Ovary (tissue), 9 donors: ENCODE results near the gene CCNO. TPM values are rescaled to one million over a fixed set of nuclear protein-coding genes. Genes with fewer than 3 reads are reported as not detected.

Experiments used
- DNase-seq, 5 donors: peaks; one replicate each; pipeline ENCODE4 v3.0.0-alpha.2; 2019 to 2020
- H3K27ac ChIP-seq, 2 donors: fragments of 200-600 bp; one replicate each; pipeline versions ENCODE4 v1.5.1 to v1.8.0; 2019 to 2022
- H3K27me3 ChIP-seq: fragments of 200-600 bp; one replicate; pipeline ENCODE4 v1.8.0; 2022
- H3K36me3 ChIP-seq: fragments of 200-600 bp; sonication (generic); one replicate; pipeline ENCODE4 v1.5.1; 2019
- H3K4me1 ChIP-seq: one replicate; pipeline ENCODE4 v1.8.1; 2013; ENCODE audit warnings: mild to moderate bottlenecking, moderate library complexity; ENCODE audit not compliant: insufficient read depth
- H3K4me3 ChIP-seq: fragments of 200-600 bp; sonication (generic); one replicate; pipeline ENCODE4 v1.5.1; 2017
- H3K9me3 ChIP-seq, 2 donors: fragments of 200-600 bp in 1 of 2; sonication (generic) in 1 of 2; one replicate each; pipeline versions ENCODE4 v1.5.1 to v1.8.1; 2013 to 2019; ENCODE audit warnings: mild to moderate bottlenecking in 1 of 2, moderate library complexity in 1 of 2
- EP300 ChIP-seq: sonication (generic); formaldehyde crosslinking; IDR thresholded peaks from one replicate; pipeline ENCODE4 v1.6.1; 2017; ENCODE audit warnings: antibody characterized with exemption
- POLR2A ChIP-seq: fragments of 450-650 bp; IDR thresholded peaks from one replicate; pipeline ENCODE4 v1.6.1; 2017; ENCODE audit warnings: antibody characterized with exemption, mild to moderate bottlenecking, moderate library complexity
- WGBS, 3 donors: extraction: QIAGEN DNeasy Blood & Tissue Kit in 1 of 3; methylation state at CpG; one replicate each; pipeline versions ENCODE4 v1.1.5 to v1.1.7; 2013 to 2017; 5-methylcytosine and 5-hydroxymethylcytosine counted together
- intact Hi-C, 4 donors: fragments of 100-400 bp; cut with DNase I; formaldehyde crosslinking; loops; one replicate each; pipeline versions ENCODE4 v1.11.0 to v1.15.1; 2022 to 2023
- polyA plus RNA-seq, 2 donors: library from polyadenylated mRNA; stranded (reverse); fragments of 200-250 nt in 1 of 2; fragments of 350-450 nt in 1 of 2; fragmentation: Illumina TruSeq in 1 of 2; extraction: RNeasy Lipid Tissue Mini Kit (QIAGEN cat#74804) in 1 of 2; gene quantifications; one replicate each; pipeline ENCODE4 v1.2.3, GENCODE V29; 2013 to 2014
- total RNA-seq, 7 donors: library from RNA; depleted of rRNA in 2 of 7; stranded (reverse); fragments of >200 nt in 2 of 7; fragmentation: NEBNext Ultra II Directional in 3 of 7; extraction: Animal tissue kit (Norgen Biotek cat#: 25700) in 3 of 7; gene quantifications; one replicate each; pipeline versions ENCODE4 v1.1.0 to v1.2.4, GENCODE V29; 2016 to 2023
- TF ChIP-seq, protein P1 (sequence below), 3 donors: fragments of 450-650 bp in 2 of 3; fragments of 200-600 bp in 1 of 3; IDR thresholded peaks; one replicate each; pipeline versions ENCODE4 v1.5.1 to v1.8.0; 2016 to 2022; ENCODE audit warnings: antibody characterized with exemption in 3 of 3, mild to moderate bottlenecking in 1 of 3
- donor health status: DM: no; HTN: no; CAD: no; lungs with moderate emphysema.
- donor health status: DM: no; HTN: no; CAD: no.
- donor health status: Bipolar disorder and iron deficiency.
- donor health status: DM: yes; HTN: yes; CAD: no.
- donor health status: DM: no; HTN: no; CAD: no.
- donor health status: DM: yes; HTN: yes; CAD: no.

The CCNO gene
- total and polyA plus RNA-seq, 9 donors, result 0.13 to 11.8 (median 1.3) TPM

DNA sequence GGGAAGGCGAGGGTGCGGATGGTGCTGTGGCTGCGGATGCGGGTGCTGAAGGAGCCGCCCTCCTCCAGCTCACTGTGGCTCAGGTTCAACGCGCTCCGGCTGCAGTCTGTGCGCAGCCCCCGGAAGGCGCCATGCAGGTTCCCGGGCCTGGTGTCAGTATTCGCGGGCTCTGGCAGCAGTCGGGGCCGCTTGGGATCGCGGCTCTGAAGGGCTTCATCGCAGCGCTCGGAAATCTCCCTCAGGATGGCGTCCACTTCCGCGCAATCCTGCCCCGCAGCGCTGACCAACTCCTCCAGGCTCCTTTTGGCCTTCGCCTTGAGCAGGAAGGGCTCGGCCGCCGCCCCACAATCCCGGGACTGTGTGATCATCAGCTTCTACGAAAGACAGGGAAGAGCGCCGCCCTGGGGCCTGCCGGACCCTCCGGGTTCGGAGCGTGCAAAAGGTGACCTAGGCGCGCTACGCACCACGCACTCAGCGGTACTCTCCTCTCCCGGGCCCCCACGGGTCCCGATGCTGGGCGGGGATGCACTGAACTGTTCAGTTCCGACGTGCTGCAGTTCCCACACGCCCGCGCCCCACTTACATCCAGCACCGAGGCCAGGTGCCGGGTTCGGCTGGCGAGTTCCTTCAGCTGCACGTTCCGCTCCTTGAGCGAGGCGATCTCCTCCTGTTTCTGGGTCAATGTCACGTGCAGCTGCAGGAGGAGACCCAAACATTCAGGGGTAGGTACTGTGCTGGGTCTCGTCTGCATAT, 12.8 kb downstream of the CCNO start:
- DNase-seq, result peak in 1 of 5 donors; percentile 47
- Histone ChIP-seq H3K9me3 (no peaks in the 10 kb centered on the region), H3K36me3 (no peaks in the 10 kb centered on the region), H3K4me1 (no peaks in the 10 kb centered on the region), H3K4me3 (peak overlapping the region; percentile 14), H3K27ac (no peak overlapping the region), H3K27me3 (peaks cover 2% of the 10 kb centered on the region)
- WGBS, 3 donors, result 2 to 3% (median 2%) methylated on average over 49 to 62 of the region's 62 CpGs
- no peak for TF ChIP-seq EP300
- TF ChIP-seq, protein P1, sequence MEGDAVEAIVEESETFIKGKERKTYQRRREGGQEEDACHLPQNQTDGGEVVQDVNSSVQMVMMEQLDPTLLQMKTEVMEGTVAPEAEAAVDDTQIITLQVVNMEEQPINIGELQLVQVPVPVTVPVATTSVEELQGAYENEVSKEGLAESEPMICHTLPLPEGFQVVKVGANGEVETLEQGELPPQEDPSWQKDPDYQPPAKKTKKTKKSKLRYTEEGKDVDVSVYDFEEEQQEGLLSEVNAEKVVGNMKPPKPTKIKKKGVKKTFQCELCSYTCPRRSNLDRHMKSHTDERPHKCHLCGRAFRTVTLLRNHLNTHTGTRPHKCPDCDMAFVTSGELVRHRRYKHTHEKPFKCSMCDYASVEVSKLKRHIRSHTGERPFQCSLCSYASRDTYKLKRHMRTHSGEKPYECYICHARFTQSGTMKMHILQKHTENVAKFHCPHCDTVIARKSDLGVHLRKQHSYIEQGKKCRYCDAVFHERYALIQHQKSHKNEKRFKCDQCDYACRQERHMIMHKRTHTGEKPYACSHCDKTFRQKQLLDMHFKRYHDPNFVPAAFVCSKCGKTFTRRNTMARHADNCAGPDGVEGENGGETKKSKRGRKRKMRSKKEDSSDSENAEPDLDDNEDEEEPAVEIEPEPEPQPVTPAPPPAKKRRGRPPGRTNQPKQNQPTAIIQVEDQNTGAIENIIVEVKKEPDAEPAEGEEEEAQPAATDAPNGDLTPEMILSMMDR (IDR thresholded peaks at IDR 0.05), result no peak
- intact Hi-C loops, result no loop called here

DNA sequence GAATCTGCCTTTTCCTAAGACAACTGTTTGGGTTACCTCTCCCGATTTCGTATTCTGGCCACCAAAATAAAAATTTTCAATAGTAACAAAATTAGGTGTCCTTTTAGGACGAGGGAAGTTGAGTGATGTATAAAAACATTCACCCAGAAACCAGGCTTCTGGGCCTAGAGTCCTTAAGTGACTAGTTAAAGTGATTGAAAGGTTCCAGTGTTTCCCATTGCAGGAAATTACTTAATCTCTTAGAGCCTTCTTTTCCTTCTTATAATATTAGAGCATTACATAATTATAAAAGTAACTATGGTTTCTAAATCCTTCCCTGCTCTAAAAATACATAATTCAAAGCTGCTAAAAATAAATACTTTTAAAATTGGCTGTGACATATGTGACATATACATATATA, 13.6 kb downstream of the CCNO start:
- no peak for DNase-seq
- intact Hi-C loops, result no loop called here
- Histone ChIP-seq H3K4me3 (no peak overlapping the region), H3K9me3 (no peaks in the 10 kb centered on the region), H3K4me1 (no peaks in the 10 kb centered on the region), H3K36me3 (no peaks in the 10 kb centered on the region), H3K27ac (no peak overlapping the region), H3K27me3 (peaks cover 2% of the 10 kb centered on the region)
- no peak for TF ChIP-seq EP300
- TF ChIP-seq, protein P1 (IDR thresholded peaks at IDR 0.05), result no peak
- no peak for TF ChIP-seq POLR2A
- 89 to 92% (median 89%) methylated on average over 3 of the region's 3 CpGs for WGBS, 3 donors

DNA sequence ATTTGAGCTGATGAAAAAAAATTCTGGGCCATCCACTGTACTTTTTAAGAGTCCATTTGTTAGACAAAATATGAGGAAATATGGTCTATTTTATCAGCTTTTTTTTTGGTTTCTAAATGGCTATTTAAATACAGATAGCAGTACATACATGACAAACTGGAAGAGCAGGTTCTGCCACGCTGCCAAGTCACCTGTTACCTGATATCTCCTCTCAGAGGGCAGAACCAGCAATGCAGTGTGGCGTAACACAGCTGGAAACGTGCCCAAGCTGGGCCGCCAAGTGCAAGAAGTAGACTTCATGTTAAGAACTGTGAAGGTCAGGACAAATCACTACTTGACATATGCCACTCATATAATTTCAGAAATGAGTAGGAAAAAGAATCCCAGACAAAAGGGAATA, 14.4 kb downstream of the CCNO start:
- 35 to 39% (median 37%) methylated on average over 4 of the region's 4 CpGs for WGBS, 3 donors
- Histone ChIP-seq H3K9me3 (no peaks in the 10 kb centered on the region), H3K36me3 (no peaks in the 10 kb centered on the region), H3K4me3 (no peak overlapping the region), H3K27me3 (peaks cover 2% of the 10 kb centered on the region), H3K27ac (no peak overlapping the region), H3K4me1 (no peaks in the 10 kb centered on the region)
- DNase-seq, result no peak
- TF ChIP-seq EP300 (no peak), POLR2A (no peak)
- TF ChIP-seq, protein P1 (IDR thresholded peaks at IDR 0.05), result no peak
- intact Hi-C loops, result no loop called here

DNA sequence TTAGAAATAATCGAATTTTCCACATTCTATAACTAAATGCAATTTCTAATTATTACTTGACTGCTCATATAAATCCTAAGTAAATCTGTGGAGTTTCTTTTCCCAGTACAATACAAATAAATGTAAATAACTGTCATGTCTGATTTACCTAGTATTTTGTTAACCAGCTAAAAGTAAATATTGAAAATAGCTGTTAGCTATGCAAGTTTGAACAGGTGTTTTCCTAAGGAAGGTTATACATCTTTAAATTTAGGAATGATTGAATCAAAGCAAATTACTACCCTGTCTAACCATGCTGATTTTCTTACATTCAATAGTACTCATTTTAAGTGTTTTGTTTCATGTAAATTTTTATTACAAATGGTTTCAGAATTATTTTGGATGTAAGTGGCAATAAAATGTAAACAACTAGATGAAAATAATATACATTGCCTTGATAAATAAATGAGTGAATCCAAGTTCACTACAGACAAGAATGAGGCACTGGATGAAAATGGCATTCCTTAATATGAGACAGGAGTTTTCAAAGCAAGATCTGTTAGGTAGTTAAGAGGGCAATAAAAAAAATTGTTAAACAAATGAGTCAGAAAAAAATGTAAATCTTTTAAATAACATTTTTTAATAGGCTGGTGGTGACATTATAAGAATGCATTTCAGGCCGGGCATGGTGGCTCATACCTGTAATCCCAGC, 22.1 kb downstream of the CCNO start:
- H3K27me3 ChIP-seq, result no peaks in the 10 kb centered on the region
- no peak for DNase-seq
- WGBS, 3 donors, result 75 to 89% (median 78%) methylated on average over 2 of the region's 2 CpGs
- H3K4me3 ChIP-seq, result no peak overlapping the region
- H3K9me3 ChIP-seq, result no peaks in the 10 kb centered on the region
- H3K4me1 ChIP-seq, result no peaks in the 10 kb centered on the region
- TF ChIP-seq POLR2A, result no peak
- no peak for TF ChIP-seq EP300
- TF ChIP-seq, protein P1 (IDR thresholded peaks at IDR 0.05), result no peak
- no peak overlapping the region for H3K27ac ChIP-seq
- intact Hi-C loops, result no loop called here
- no peaks in the 10 kb centered on the region for H3K36me3 ChIP-seq
